T-helper 2 cell treated with Interferon-gamma antibody and Interleukin-4, amounts not matched to agents 5 μg/mL and 100 μg/mL, for 36 hours (primary cell): ENCODE results near the gene ADGRA3.

Experiments
- DNase-seq: peaks from one replicate; pipeline ENCODE4 v3.0.0; 2021; ENCODE audit warnings: low spot score
- H3K27ac Mint-ChIP-seq: one replicate; pipeline ENCODE4 v1.8.0; 2021; ENCODE audit warnings: mild to moderate bottlenecking, mixed read lengths
- H3K27me3 Mint-ChIP-seq: one replicate; pipeline ENCODE4 v1.8.0; 2021; ENCODE audit warnings: low read depth, mixed read lengths
- H3K36me3 Mint-ChIP-seq: one replicate; pipeline ENCODE4 v1.8.0; 2021; ENCODE audit warnings: low read depth, mixed read lengths
- H3K4me1 Mint-ChIP-seq: one replicate; pipeline ENCODE4 v1.8.0; 2021; ENCODE audit warnings: low read depth, mixed read lengths
- H3K4me3 Mint-ChIP-seq: one replicate; pipeline ENCODE4 v1.8.0; 2022; ENCODE audit warnings: mild to moderate bottlenecking, moderate library complexity, mixed read lengths
- H3K9me3 Mint-ChIP-seq: one replicate; pipeline ENCODE4 v1.8.0; 2021; ENCODE audit warnings: mixed read lengths

ADGRA3 gene

GRCh38 chr4:22515888-22516541 lies at the start of gene ADGRA3:
ADGRA3 (minus strand) TSS chr4:22516066; CDS start chr4:22515784, 282 bp downstream.
- H3K4me1 Mint-ChIP-seq = peaks cover 16% of the 10 kb centered on the region
- H3K27me3 Mint-ChIP-seq = no peaks in the 10 kb centered on the region
- H3K27ac Mint-ChIP-seq = peak within 1 kb of the TSS; percentile 95
- H3K36me3 Mint-ChIP-seq = peaks cover 2% of the 10 kb centered on the region
- H3K4me3 Mint-ChIP-seq = peak within 1 kb of the TSS; percentile 99
- DNase-seq = peak; percentile 63
- no peaks in the 10 kb centered on the region for H3K9me3 Mint-ChIP-seq

GRCh38 chr4:22556495-22556894 lies 40.6 kb upstream of the ADGRA3 start:
- Mint-ChIP-seq H3K4me1 (peaks cover 2% of the 10 kb centered on the region), H3K27ac (no peak overlapping the region), H3K27me3 (no peaks in the 10 kb centered on the region), H3K4me3 (no peak overlapping the region), H3K9me3 (no peaks in the 10 kb centered on the region), H3K36me3 (no peaks in the 10 kb centered on the region)
- no peak for DNase-seq

GRCh38 chr4:22554670-22555069 lies 38.8 kb upstream of the ADGRA3 start:
- Mint-ChIP-seq H3K27me3 (no peaks in the 10 kb centered on the region), H3K36me3 (no peaks in the 10 kb centered on the region), H3K9me3 (no peaks in the 10 kb centered on the region), H3K4me1 (peaks cover 2% of the 10 kb centered on the region), H3K27ac (no peak overlapping the region), H3K4me3 (no peak overlapping the region)
- DNase-seq = no peak

DNA sequence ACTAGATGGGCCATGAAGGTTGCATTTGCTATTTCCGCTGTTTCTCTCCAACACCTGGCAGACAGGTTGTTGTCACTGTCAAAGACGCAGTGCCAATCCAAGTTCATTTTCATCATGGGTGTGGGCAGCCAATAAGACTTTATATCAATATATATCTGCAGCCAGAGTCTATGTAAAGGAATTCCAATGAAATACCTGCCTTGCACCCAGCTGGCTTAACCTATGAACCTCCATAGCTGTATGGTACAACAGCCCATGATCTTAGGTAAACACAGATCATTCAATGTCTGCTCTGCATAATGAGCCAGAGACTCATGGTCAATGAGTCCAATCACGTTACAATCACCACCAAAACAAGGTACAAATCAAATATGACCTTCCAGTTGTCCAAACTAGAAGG lies 37.7 kb upstream of the ADGRA3 start:
- no peaks in the 10 kb centered on the region for H3K27me3 Mint-ChIP-seq
- no peak overlapping the region for H3K27ac Mint-ChIP-seq
- no peak overlapping the region for H3K4me3 Mint-ChIP-seq
- peaks cover 2% of the 10 kb centered on the region for H3K4me1 Mint-ChIP-seq
- H3K9me3 Mint-ChIP-seq = no peaks in the 10 kb centered on the region
- DNase-seq = no peak
- no peaks in the 10 kb centered on the region for H3K36me3 Mint-ChIP-seq

DNA sequence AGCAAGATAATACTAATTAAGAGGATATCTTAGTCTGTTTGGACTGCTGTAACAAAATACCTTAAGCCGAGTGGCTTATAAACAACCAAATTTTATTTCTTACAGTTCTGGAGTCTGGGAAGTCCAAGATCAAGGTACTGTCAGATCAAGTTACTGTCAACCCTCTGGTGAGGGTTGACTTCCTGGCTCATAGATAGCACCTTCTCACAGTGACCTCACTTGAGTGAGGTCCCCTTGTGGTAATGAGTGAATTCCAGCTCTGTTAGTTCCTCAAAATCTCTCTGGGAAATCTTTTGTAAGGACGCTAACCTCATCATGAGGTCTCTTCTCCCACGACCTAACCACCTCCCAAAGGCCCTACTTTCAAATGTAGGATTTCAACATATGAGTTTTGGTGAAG lies 36.9 kb upstream of the ADGRA3 start:
- Mint-ChIP-seq H3K27ac (no peak overlapping the region), H3K9me3 (peaks cover 1% of the 10 kb centered on the region), H3K27me3 (no peaks in the 10 kb centered on the region), H3K4me1 (peaks cover 2% of the 10 kb centered on the region), H3K36me3 (no peaks in the 10 kb centered on the region), H3K4me3 (no peak overlapping the region)
- DNase-seq = no peak

- peaks cover 8% of the 10 kb centered on the region for H3K9me3 Mint-ChIP-seq
- H3K4me1 Mint-ChIP-seq = peaks cover 2% of the 10 kb centered on the region
- no peaks in the 10 kb centered on the region for H3K27me3 Mint-ChIP-seq
- H3K36me3 Mint-ChIP-seq = peaks cover 1% of the 10 kb centered on the region
- no peak overlapping the region for H3K27ac Mint-ChIP-seq
- DNase-seq = no peak
- no peak overlapping the region for H3K4me3 Mint-ChIP-seq
Measured at GRCh38 chr4:22551550-22551949, 35.7 kb upstream of the ADGRA3 start.

DNA sequence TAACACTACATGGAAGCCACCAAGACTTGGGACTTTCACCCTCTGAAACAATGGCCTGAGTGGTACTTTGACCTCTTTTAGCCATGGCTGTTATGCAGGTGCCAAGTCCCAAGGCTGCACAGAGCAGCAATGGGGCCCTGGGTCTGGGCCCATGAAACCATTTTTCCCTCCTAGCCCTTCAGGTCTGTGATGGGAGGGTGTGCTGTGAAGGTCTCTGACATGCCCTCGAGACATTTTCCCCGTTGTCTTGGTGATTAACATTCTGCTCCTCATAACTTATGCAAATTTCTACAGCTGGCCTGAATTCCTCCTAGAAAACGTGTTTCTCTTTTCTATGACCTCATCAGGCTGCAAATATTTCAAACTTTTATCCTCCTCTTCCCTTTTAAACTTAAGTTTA lies 30.4 kb upstream of the ADGRA3 start:
- peaks cover 24% of the 10 kb centered on the region for H3K9me3 Mint-ChIP-seq
- H3K4me3 Mint-ChIP-seq = no peak overlapping the region
- peaks cover 6% of the 10 kb centered on the region for H3K36me3 Mint-ChIP-seq
- no peak overlapping the region for H3K27ac Mint-ChIP-seq
- no peaks in the 10 kb centered on the region for H3K4me1 Mint-ChIP-seq
- DNase-seq = no peak
- no peaks in the 10 kb centered on the region for H3K27me3 Mint-ChIP-seq

- Mint-ChIP-seq H3K4me3 (no peak overlapping the region), H3K4me1 (no peaks in the 10 kb centered on the region), H3K27me3 (no peaks in the 10 kb centered on the region), H3K27ac (no peak overlapping the region), H3K36me3 (peaks cover 2% of the 10 kb centered on the region), H3K9me3 (peaks cover 14% of the 10 kb centered on the region)
- no peak for DNase-seq
Measured at GRCh38 chr4:22539251-22539650, 23.4 kb upstream of the ADGRA3 start.

GRCh38 chr4:22537864-22538263 lies 22.0 kb upstream of the ADGRA3 start:
- Mint-ChIP-seq H3K27ac (no peak overlapping the region), H3K4me1 (no peaks in the 10 kb centered on the region), H3K4me3 (no peak overlapping the region), H3K9me3 (peaks cover 20% of the 10 kb centered on the region), H3K36me3 (peaks cover 2% of the 10 kb centered on the region), H3K27me3 (no peaks in the 10 kb centered on the region)
- no peak for DNase-seq

GRCh38 chr4:22534374-22534773 lies 18.5 kb upstream of the ADGRA3 start:
- H3K9me3 Mint-ChIP-seq = peaks cover 31% of the 10 kb centered on the region
- no peak overlapping the region for H3K4me3 Mint-ChIP-seq
- peaks cover 2% of the 10 kb centered on the region for H3K36me3 Mint-ChIP-seq
- no peak overlapping the region for H3K27ac Mint-ChIP-seq
- no peaks in the 10 kb centered on the region for H3K27me3 Mint-ChIP-seq
- DNase-seq = no peak
- no peaks in the 10 kb centered on the region for H3K4me1 Mint-ChIP-seq

GRCh38 chr4:22532896-22533295 lies 17.0 kb upstream of the ADGRA3 start:
- Mint-ChIP-seq H3K27me3 (no peaks in the 10 kb centered on the region), H3K36me3 (peaks cover 2% of the 10 kb centered on the region), H3K4me1 (no peaks in the 10 kb centered on the region), H3K27ac (no peak overlapping the region), H3K9me3 (peaks cover 35% of the 10 kb centered on the region), H3K4me3 (no peak overlapping the region)
- DNase-seq = no peak

DNA sequence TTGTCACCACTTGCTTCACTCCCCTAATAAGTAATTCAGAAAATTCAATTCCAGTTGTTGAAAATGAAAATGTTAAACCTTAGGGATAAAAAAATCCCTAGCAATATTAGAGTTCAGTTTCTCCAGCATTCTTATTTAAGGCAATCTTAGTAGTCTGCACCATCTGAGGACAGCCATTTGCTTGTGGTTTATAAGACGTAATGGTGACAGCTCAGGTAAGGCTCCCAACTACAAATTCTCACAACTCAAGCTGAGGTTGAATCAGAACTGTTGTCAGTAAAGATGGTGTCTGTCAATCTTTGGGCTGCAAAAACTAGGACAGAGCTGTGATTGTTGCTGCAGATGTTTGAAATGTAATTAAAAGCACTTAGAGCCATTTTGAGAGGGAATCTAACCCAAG lies 16.3 kb upstream of the ADGRA3 start:
- peaks cover 32% of the 10 kb centered on the region for H3K9me3 Mint-ChIP-seq
- no peaks in the 10 kb centered on the region for H3K27me3 Mint-ChIP-seq
- H3K27ac Mint-ChIP-seq = no peak overlapping the region
- peaks cover 2% of the 10 kb centered on the region for H3K36me3 Mint-ChIP-seq
- no peaks in the 10 kb centered on the region for H3K4me1 Mint-ChIP-seq
- no peak overlapping the region for H3K4me3 Mint-ChIP-seq
- no peak for DNase-seq

DNA sequence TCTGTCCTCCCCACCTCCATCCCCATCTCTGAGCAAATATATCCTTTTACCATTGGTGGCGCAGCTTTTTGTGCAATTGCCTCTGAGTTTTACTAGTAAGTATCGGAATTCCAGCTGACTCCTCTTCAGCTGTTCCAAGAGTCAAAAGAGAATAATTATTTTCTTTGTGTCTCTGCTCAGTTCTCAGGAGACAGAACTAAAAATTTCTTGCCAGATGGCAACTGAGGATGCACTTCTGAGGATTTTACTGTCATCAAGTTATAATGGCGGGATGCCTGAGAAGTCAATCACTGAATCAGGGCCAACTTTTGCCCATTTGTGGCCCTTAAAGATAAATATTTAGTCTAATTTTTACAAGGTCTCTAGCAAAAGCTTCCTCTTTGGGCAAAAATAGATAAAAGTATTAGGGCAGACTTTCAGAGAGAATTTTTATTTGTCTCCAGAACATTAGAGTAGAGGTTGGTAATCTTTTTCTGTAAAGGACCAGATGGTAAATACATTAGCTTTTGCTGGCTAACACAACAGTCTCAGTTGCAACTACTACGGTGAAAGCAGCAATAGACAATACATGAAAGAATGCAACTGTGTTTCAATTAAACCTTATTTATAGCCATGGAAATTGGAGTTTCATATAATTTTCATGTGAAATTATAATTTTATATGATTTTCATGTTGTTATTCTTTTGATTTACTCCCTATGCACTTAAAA lies 15.6 kb upstream of the ADGRA3 start:
- Mint-ChIP-seq H3K36me3 (peaks cover 2% of the 10 kb centered on the region), H3K4me3 (no peak overlapping the region), H3K4me1 (no peaks in the 10 kb centered on the region), H3K9me3 (peaks cover 31% of the 10 kb centered on the region), H3K27ac (no peak overlapping the region), H3K27me3 (no peaks in the 10 kb centered on the region)
- no peak for DNase-seq

GRCh38 chr4:22524895-22525294 lies 9.0 kb upstream of the ADGRA3 start:
- Mint-ChIP-seq H3K27ac (no peak overlapping the region), H3K4me3 (no peak overlapping the region), H3K9me3 (peaks cover 5% of the 10 kb centered on the region), H3K4me1 (no peaks in the 10 kb centered on the region), H3K27me3 (no peaks in the 10 kb centered on the region), H3K36me3 (no peaks in the 10 kb centered on the region)
- DNase-seq = no peak
